ENCODE measurements around the gene KRT17. TPM values are rescaled to one million over a fixed set of nuclear protein-coding genes. Genes with fewer than 3 reads are reported as not detected.

The KRT17 gene
- total and polyA plus RNA-seq, 9 of the 15 experiments (the other 6 are each of a cell fraction or from before 2014, with no cell fraction given), result 0.23 to 0.25 TPM; not detected in 7

DNA sequence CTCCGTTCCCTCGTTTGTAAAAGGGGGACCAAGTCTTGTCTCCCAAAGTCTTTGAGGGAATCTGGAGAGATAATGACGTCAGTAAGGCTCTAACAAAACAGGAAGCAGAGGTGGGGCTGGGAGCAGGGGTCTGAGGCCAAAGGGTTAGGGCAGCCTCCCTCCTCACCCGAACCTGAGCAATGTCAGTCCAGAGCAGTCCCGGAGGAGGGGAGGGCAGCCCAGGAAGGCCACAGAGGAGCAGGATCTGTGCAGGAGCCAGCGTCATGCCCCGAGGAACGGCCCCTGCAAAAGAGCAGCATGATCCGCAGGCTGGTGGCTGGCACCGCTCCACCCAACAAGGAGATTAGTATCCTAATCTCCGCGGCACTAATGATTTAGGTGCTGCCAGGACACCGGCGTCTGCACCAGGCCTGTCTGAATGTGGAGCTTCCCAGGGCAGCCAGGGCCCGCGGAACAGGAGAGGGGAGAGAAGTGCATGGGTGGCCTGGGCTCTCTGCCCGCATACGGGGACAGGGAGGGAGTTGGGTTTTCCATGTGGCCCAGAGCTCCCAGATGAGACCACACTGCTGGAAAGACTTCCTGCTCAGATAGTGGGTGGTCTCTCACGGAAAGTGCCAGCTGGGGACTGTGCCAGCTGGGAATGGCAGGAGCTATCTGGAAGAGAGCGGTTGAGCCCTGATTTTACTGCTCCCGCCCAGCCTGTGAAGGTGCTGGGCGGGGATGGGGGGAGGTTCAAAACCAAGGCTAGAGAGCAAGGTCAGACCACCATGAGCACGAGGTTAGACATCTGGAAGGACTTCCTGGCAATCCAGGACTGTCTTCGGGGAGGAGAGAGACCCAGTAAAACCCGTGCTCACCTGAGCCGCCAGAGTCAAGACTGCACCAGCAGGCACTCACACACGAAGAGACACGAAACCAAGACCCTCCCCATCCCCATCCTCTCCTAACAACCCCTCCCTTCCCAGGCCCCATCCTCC lies 11.0 kb upstream of the KRT17 start (continued):
- TF ChIP-seq, protein P1, sequence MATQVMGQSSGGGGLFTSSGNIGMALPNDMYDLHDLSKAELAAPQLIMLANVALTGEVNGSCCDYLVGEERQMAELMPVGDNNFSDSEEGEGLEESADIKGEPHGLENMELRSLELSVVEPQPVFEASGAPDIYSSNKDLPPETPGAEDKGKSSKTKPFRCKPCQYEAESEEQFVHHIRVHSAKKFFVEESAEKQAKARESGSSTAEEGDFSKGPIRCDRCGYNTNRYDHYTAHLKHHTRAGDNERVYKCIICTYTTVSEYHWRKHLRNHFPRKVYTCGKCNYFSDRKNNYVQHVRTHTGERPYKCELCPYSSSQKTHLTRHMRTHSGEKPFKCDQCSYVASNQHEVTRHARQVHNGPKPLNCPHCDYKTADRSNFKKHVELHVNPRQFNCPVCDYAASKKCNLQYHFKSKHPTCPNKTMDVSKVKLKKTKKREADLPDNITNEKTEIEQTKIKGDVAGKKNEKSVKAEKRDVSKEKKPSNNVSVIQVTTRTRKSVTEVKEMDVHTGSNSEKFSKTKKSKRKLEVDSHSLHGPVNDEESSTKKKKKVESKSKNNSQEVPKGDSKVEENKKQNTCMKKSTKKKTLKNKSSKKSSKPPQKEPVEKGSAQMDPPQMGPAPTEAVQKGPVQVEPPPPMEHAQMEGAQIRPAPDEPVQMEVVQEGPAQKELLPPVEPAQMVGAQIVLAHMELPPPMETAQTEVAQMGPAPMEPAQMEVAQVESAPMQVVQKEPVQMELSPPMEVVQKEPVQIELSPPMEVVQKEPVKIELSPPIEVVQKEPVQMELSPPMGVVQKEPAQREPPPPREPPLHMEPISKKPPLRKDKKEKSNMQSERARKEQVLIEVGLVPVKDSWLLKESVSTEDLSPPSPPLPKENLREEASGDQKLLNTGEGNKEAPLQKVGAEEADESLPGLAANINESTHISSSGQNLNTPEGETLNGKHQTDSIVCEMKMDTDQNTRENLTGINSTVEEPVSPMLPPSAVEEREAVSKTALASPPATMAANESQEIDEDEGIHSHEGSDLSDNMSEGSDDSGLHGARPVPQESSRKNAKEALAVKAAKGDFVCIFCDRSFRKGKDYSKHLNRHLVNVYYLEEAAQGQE (IDR thresholded peaks at IDR 0.05; ENCODE audit: borderline replicate concordance), result no peak
- TF ChIP-seq, protein P1 (CRISPR knock-in tag; IDR thresholded peaks at IDR 0.05; ENCODE audit: low read depth), result no peak
- TF ChIP-seq CREM (IDR thresholded peaks at IDR 0.05; ENCODE audit: low read depth) (0 out of 2 replicates have a peak, but pooled peaks have one; percentile 36), FIP1L1 (IDR thresholded peaks at IDR 0.05; ENCODE audit: low read depth, low read length, poor library complexity, severe bottlenecking) (no peak), MXI1 (IDR thresholded peaks at IDR 0.05; ENCODE audit: low read depth, low read length) (no peak), TAF1 (IDR thresholded peaks at IDR 0.05; ENCODE audit: control insufficient read depth, extremely low read depth, insufficient read depth, low read length, severe bottlenecking) (no peak), SMAD3 (CRISPR knock-in tag; conservative IDR thresholded peaks at IDR 0.05) (no peak), ZNF124 (CRISPR knock-in tag; IDR thresholded peaks at IDR 0.05) (no peak), CHD2 (IDR thresholded peaks at IDR 0.05; ENCODE audit: low read depth, low read length) (no peak), TARDBP (IDR thresholded peaks at IDR 0.05) (no peak), SIX5 (IDR thresholded peaks at IDR 0.05; ENCODE audit: borderline replicate concordance in 1 of 2, insufficient read depth in 1 of 2, low read depth in 1 of 2, low read length in 2 of 2) (no peak)
- TF ChIP-seq, protein P2, sequence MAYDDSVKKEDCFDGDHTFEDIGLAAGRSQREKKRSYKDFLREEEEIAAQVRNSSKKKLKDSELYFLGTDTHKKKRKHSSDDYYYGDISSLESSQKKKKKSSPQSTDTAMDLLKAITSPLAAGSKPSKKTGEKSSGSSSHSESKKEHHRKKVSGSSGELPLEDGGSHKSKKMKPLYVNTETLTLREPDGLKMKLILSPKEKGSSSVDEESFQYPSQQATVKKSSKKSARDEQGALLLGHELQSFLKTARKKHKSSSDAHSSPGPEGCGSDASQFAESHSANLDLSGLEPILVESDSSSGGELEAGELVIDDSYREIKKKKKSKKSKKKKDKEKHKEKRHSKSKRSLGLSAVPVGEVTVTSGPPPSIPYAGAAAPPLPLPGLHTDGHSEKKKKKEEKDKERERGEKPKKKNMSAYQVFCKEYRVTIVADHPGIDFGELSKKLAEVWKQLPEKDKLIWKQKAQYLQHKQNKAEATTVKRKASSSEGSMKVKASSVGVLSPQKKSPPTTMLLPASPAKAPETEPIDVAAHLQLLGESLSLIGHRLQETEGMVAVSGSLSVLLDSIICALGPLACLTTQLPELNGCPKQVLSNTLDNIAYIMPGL (CRISPR knock-in tag; IDR thresholded peaks at IDR 0.05), result no peak
- TF ChIP-seq, protein P3, sequence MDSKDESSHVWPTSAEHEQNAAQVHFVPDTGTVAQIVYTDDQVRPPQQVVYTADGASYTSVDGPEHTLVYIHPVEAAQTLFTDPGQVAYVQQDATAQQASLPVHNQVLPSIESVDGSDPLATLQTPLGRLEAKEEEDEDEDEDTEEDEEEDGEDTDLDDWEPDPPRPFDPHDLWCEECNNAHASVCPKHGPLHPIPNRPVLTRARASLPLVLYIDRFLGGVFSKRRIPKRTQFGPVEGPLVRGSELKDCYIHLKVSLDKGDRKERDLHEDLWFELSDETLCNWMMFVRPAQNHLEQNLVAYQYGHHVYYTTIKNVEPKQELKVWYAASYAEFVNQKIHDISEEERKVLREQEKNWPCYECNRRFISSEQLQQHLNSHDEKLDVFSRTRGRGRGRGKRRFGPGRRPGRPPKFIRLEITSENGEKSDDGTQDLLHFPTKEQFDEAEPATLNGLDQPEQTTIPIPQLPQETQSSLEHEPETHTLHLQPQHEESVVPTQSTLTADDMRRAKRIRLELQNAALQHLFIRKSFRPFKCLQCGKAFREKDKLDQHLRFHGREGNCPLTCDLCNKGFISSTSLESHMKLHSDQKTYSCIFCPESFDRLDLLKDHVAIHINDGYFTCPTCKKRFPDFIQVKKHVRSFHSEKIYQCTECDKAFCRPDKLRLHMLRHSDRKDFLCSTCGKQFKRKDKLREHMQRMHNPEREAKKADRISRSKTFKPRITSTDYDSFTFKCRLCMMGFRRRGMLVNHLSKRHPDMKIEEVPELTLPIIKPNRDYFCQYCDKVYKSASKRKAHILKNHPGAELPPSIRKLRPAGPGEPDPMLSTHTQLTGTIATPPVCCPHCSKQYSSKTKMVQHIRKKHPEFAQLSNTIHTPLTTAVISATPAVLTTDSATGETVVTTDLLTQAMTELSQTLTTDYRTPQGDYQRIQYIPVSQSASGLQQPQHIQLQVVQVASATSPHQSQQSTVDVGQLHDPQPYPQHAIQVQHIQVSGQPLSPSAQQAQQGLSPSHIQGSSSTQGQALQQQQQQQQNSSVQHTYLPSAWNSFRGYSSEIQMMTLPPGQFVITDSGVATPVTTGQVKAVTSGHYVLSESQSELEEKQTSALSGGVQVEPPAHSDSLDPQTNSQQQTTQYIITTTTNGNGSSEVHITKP (IDR thresholded peaks at IDR 0.05; ENCODE audit: partially characterized antibody), result no peak
